SHP77 (cell line): ENCODE data around the gene SAMD10.
"Not testable (repeated sequence)": the region's sequence is repeated elsewhere in the genome, so short reads cannot be mapped to it uniquely, and the experiment has no call there.

Experiments
- DNase-seq, 2 experiments: peaks; one replicate each; lab custom pipeline; 2025; lab: John Stamatoyannopoulos, UW

The SAMD10 gene

DNA sequence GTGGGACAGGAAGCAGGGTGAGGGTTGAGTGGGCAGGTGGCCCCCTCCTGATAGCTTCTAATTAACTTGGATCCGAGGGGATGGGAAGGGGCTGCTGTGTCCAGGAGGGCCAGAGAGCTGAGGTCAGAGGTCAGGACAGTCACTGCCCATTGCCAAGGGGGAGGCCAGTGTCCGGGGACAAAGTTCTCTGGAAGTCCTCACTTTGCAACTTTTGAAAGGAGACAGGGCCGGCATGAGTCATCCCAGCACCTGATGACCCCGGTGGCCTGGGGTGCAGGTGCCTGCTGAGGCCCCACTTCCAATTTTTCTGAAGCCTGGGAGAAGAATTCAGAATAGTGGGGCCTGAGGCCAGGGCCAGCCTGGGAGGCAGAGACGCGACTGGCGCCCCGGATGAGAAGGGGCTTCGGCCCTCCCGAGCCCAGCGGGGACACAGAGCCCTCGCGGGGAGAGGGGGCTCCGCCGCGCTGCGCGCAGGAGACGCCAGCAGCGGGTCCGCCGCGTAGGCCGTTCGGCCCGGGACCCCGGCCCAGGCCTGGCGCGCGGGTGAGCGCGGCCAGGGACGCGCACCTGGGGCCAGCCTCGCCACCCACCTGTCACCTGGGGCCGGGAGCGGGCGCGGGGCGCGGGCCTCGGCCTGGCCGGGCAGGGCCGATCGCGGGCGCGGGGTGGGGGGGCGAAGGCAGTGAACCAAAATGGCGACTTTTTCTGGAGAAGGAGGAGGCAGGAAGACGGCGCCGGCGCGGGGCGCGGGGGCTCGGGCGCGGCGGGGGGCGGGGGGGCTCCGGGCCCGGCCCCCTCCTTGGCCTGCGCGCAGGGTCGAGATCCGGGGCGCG lies 10.3 kb downstream of the SAMD10 start:
- DNase-seq, result no peak

DNA sequence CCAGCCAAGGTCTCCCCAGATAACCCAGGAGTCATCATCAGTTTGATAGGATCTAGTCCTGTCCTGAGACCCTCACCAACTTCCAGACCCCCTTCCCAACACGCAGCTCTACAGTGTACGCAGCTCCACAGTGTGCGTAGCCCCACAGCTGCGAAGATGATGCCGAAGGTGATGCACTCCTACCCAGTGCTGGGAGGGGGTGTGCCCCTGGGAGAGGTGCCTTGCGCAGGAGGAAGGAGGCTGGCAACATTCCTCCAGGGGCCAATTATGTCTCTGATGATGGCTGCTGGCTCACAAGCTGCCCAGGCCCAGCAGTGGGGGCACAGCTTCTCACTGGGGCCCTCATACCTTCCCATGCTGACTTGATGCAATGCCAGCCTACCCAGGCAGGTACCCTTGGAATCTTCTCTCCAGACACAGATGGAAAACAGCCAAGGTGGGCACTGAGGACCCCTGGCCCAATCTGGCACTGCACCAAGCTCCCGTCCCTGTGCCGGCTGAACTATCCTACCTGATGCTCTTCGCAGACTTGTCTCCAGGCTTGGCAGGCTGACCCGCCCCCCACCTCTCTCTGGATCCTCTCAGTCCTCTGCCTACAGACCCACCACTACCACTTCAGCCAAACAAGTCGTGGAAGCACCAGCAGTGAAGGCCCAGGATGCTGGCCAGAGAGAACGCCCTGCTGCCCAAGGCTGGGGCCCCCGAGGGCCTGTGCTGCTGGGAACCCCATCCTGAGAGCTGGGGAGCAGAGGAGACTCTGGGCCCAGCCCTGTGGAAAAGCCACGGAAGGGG lies 11.1 kb downstream of the SAMD10 start:
- no peak for DNase-seq

DNA sequence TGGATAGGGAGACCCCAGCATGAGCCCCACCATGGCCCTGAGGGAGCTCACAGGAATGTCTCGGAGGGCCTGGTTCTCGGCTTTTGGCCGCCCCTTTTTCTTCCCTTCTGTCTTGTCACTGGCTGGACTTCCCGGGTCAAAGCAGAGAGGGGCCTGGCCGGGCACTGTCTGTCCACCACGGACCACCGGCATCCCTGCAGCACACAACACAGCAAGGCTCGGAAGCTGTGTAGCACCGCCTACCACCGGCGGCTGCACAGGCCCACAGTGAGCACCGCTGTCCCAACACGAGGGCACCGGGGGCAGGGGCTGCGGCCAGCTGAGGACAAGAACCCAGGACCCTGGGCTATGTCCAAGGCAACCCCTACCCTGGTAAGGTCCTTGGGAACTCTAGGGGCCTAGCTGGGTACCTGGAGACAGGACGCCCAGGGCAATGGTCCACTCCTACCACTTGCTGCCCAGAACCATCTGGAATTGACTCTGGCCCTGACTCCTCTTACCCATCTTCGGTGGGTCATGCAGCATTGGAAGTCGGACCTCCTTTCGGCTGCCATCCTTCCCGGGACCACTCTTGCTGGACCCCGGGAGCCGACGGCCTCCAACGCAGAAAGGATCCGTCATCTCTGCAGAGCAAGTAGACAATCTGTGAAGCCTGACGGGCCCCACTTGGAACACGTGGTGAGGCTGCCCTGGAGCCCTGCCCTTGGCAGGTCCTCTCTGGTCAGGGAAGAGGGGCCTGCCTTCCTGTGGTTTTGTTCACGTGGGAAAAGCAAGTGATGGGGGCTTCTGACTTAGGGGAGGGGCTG lies 11.9 kb downstream of the SAMD10 start:
- no peak for DNase-seq

DNA sequence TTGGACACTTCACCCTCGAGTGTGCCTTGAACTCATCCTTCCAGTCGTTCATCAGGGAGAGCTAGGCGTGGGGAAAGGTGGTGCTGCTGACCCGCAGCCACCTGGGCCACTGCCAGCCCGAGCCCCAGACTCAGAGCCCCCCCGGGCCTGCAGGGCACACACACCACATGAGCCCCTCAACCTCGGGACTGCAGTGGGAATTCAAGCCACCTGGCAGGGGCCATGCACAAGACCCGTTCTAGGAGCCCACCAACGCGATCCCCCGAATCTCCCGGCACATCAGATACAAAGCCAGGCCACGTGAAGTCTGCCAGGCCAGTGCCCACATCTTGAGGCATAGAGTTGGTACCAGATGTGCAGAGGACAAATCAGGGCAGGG lies 12.5 kb downstream of the SAMD10 start:
- no peak for DNase-seq

GRCh38 chr20:63966172-63966943 lies 13.1 kb downstream of the SAMD10 start:
- DNase-seq, result no peak

DNA sequence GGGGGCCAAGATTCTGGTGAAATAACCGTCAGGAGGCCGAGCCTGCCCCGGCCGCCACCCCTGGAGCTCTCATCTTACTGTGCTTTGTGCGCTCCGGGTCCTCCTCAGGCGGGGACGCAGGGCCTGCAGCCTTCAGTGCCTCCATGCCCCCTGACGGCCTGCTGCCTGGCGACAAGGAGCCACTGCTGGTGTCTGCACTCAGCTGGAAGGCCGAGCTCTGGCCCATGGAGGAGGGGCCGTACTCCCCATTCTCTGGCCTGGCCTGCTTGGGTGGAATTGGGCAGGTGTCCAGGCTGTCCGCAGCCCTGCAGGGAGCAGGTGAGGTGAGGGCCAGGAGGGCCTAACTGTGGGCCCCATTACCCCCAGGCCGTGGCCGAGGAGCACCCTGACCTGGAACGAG lies 15.0 kb downstream of the SAMD10 start:
- DNase-seq, result no peak

- DNase-seq, result no peak
Observed at GRCh38 chr20:63963784-63964301, 15.6 kb downstream of the SAMD10 start.

DNA sequence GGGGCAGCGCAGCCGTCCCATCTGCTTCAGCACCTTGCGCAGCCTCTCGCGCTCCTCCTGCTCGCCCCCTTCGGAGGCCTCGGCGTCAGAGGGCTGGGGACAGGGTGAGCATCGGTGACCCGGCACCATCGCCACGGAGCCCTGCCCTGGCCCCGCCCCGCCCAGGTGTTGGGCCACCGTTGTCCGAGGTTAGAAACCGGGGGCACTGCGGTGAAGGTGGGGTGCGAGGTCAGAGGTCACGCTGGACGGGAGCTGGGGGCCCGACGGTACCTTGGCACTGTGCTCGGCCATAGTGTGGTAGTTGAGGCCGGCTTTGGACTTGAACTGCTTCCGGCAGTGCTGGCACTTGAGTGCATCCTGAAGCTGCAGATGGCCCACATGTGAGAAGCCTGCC lies 16.1 kb downstream of the SAMD10 start:
- DNase-seq, result no peak

- no peak for DNase-seq
Observed at GRCh38 chr20:63962426-63963347, 16.8 kb downstream of the SAMD10 start.

DNA sequence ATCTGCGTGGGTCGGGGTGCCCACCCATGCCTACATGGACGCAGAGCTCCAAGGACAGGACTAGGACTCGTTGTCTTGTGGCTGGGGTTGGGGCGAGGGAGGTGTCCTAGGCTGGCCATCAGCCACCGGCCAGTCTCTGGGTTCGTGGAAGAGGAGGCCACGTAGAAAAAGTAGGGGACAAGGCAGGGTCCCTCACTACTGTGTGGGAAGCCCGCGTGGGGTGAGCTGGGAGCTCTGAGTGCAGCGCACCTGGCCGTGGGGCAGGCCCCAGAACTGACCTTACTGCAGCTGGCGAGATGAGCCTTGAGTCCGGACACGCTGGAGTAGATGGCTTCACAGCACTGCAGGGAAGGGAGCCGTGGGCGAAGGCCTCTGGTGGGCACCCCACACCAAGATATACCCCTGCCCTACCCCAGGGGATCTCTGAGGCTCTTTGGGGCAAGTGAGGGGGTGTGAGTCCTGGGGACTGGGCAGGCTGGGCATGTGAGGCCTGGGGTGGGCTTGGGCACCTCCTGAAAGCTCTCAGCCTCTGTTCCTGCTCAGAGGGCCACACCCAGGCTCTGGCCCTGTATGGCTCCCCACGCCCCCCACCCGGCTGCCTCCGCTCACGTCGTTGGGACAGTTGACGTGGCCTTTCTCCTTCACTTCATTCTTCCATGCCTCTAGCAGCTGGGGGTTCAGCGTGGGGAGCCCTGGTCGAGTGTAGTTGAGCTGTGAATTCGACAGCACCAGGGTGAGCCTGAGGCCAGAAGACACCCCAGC lies 17.6 kb downstream of the SAMD10 start:
- DNase-seq, result no peak

DNA sequence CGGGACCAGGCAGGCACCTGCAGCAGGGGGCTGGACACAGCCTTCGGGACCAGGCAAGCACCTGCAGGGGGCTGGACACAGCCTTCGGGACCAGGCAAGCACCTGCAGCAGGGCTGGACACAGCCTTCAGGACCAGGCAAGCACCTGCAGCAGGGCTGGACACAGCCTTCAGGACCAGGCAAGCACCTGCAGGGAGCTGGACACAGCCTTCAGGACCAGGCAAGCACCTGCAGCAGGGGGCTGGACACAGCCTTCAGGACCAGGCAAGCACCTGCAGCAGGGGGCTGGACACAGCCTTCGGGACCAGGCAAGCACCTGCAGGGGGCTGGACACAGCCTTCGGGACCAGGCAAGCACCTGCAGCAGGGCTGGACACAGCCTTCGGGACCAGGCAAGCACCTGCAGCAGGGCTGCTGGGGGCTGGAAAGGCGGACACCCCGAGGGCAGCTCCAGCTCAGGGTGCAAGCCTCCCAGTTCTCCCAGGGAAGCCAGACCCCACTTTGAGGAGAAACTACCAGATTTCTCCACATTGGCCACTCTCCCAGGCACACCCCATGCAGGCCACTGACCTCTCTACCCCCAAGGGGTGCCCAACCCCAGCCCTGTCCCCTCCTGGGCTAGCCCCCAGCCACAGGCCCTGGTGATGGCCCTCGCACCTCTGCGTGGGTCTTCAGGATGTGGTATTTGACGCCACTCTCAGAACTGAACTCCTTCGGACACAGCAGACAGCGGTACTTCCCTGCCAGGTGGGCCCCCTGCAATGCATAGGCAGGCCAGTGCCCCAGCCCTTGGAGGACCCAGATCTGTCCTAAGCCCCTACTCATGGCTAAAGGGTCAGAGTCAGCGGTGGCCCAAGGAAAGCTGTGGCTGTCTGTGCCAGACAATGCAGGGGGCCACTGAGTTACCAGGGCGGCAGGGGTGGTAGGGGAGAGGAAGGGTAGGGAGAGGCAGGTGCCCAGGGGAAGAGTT lies 18.5 kb downstream of the SAMD10 start:
- DNase-seq, result not testable (repeated sequence)

DNA sequence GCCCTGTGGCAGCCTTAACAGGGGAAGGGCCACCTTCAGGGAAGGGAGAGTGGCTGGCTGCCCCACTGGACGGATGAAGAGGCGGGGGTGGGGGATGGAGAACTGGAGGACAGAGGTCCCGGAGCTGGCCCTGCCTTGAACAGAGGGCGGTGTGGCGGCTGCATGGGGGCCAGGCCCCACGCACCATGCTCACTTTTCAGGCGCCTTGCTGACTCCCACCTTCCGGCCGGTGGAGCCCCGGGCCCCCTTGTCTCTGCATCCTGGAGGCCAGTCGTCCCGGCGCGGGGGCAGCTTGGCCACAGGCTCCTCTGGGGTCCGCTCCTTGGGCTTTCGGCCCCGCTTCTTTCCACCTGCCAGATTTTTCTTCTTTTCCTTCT lies 19.8 kb downstream of the SAMD10 start:
- DNase-seq, result no peak

DNA sequence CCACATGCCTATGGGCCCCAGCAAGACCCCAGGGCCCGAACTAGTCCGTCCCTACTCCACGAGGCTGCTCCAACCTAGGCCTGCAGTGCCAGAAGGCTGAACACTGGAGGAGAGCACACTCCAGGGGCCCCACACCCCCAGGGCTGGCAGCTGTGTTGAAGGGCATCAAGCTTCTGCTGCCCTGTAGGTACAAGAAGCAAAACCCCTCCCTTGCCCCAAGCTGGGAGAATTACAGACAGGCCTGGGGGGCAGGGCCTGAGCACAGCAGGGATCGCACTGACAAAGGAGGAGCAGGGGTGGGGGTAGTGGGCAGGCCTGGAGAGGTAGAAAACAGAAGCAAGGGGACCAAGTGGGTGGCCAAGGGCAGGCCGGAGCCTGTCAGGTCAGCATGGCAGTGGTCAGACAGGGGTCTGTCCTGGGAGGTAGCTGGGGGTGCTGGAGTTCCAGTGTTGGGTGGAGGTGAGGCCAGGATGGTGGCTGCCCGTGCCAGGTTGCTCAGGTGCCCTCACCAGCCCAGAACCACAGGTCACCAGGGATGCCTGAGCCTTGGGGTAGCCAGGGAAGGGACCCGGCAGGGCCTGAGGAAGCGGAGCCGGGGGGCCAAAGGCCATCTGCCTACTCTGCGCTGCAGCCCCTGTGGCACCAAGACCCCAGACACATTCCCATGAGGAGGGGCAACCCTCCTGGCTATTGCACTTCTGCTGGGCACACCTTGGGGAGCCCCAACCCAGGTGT lies 20.3 kb downstream of the SAMD10 start:
- DNase-seq, result no peak

- no peak for DNase-seq
Observed at GRCh38 chr20:63958471-63958870, 21.0 kb downstream of the SAMD10 start.

DNA sequence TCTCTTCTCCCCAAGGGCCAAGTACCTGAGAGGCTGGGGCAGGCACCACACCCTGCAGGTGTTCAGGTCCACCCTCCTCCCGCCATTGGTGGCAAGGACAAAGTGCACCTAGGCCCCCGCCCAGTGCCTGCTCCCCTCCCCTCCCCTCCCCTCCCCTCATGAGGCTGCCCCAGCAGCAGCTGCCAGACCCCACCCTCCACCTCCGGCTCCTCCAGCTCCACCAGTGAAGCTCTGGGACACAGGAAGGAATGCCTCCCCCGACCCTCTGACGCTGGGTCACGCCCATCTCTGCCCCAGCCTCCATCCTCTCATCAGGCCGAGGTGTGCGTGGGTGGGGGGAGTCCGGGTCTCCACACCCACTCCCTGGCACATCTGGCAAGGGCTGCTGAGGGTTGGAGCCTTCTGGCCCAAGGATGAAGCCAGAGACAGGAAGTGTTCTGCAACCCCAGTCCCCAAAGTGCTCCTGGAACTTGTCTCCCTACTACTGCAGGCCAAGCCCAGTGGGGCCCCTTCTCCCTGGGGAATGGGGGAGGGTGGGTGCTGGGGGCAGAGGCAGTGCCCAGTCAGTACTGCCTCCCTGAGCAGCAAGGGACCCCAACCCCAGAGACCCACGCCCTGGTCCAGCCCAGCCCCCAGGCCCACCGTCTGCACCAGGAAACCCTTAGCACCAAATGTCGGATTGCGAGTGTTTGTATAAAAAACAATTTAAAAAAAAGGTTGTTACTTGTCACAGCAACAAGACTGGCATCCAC lies 21.6 kb downstream of the SAMD10 start:
- peak; percentile 64 to 80 for DNase-seq

DNA sequence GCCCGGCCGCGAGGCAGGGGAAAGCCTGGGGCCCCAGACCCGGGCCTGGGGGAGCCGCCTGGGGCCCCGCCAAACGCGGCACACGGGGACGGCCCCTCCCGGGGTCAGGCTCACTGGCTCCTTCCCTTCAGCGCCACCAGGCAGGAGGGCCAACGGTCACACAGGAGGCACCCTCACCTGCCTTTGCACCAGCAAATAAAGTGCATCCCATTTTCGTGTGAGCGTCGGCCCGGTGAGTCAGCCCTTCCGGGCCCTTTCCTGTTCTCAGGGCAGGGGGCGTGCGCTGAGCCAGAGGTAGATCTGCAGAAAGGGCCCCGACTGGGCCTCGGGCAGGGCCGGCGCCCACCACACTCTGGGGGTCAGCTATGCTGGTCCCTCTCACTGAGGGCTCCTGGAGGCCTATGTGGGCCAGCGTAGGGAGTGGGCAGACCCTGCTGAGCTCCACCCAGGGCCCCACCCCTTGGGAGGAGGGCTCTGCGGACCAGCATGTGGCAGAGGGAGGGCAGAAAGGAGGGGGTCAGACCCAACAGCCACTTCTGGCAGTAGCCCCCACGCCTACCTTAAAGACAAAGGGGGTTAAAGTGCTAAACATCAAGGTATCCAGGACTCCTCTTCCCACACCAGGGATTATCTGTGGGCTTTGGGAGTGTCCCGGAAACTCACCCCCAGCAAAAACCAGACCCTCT lies 22.3 kb downstream of the SAMD10 start:
- peak; percentile 84 to 90 for DNase-seq

GRCh38 chr20:63956664-63957003 lies 22.8 kb downstream of the SAMD10 start:
- no peak for DNase-seq
